RCC 7860 (cell line): ENCODE data around the gene RAB12.
"Not testable (repeated sequence)": the region's sequence is repeated elsewhere in the genome, so short reads cannot be mapped to it uniquely, and the experiment has no call there.

ENCODE experiments used
- DNase-seq: peaks from one replicate; pipeline ENCODE4 v3.0.0-alpha.2; 2015; ENCODE audit warnings: low spot score
- FAIRE-seq: peaks from 2 replicates; lab custom pipeline; 2012; peaks lifted over from hg19 to GRCh38; lab: Jason Lieb, UNC

Gene RAB12

DNA sequence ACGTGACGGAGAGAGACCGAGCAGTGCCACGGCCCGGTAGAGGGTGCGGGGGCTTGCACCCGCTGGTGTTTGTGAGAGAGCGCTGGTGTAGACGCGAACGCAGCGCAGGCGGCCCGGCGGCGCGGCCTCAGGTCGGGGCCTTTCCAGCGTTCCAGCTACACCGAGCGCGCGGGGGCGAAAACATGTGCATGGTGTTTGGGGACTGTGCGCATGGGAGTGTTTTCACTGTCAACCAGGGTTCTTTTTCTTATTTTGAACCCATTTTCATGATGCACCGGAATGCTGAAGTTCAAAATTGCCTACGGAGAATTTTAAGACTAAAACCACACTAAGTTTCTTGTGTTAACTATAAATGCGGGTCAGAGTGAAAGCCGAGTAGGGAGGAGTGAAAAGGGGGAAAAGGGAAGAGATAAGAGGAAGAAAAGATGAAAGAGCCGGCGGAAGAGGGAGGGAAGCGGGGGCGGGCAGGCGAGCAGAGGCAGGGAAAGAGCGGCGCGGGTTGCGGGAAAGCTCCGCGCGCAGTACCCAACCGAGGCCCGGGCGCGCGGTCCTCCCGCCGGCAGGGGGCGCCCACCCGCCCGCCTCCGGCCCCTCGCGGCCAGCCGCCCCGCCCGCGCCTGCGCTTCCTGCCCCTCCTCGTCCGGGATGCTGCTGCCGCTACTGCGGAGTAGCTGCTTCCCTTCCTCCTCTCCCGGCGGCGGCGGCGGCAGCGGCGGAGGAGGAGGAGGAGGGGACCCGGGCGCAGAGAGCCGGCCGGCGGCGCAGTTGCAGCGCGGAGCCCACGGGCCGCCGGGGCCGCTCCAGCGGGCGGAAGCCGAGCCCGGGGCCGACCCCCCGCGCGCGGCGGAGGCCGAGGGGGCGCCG is at the start of gene RAB12:
Gene RAB12, plus strand, starts transcription at position 643 of the 864 bp plus-strand sequence. Its CDS starts 3 bp downstream, at position 646.
- FAIRE-seq, result no peak

DNA sequence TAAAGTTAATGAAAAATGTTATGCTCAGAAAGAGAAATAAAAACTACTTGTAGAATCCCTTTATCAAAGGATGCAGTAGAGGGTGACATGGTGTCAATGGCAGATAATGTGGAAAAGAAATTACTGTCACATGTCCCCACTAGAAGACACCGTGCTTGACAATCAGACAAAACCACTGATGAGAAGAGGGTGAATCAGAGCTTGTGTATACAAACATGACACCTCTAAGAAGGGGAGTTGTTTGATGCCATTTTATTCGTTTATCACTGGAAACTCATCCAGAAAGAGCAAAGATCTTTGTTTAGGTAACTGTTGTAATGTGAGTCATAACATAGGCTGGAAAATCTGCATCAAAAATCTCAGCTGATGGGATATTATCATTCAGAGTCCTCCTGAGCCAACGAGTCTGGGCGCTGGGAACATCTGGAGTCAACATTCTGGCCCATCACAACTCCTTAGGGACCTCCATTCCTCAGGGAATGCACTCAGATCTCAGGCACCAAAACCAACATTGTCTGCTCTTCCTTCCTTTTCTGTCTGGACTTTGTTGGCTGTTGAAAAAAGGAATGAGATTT is 49.5 kb upstream of the RAB12 start:
- no peak for FAIRE-seq
- DNase-seq, result no peak

More for the DNA sequence above, at the start of gene RAB12:
- peak; percentile 65 for DNase-seq

GRCh38 chr18:8561123-8561910 is 47.9 kb upstream of the RAB12 start:
- no peak for FAIRE-seq

GRCh38 chr18:8562070-8562469 is 47.2 kb upstream of the RAB12 start:
- FAIRE-seq (no peak), DNase-seq (no peak)

More at GRCh38 chr18:8561123-8561910, 47.9 kb upstream of the RAB12 start:
- no peak for DNase-seq

GRCh38 chr18:8562919-8563318 is 46.3 kb upstream of the RAB12 start:
- FAIRE-seq (no peak), DNase-seq (no peak)

DNA sequence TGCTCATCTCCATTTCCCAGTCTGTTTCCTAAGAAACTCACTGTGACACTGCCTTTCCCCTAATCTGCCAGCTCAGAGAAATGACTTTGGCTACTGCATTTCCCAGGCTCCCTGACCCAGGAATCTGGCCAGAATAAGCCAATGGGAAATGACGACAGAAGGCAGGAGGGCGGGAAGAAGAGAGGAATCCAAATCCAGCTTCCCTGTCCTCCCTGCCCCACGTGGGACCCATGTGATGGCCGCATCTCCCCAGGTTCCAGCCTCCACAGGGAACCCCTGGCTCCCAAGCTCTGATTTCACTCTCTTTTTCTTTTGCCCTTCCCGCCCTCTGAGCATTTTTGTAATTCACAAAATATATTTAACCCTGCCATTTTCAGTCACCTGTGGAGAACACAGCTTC is 37.8 kb upstream of the RAB12 start:
- FAIRE-seq, result no peak
- no peak for DNase-seq

DNA sequence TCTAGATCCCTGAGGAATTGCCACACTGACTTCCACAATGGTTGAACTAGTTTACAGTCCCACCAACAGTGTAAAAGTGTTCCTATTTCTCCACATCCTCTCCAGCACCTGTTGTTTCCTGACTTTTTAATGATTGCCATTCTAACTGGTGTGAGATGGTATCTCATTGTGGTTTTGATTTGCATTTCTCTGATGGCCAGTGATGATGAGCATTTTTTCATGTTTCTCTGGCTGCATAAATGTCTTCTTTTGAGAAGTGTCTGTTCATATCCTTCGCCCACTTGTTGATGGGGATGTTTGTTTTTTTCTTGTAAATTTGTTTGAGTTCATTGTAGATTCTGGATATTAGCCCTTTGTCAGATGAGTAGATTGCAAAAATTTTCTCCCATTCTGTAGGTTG is 35.5 kb upstream of the RAB12 start:
- DNase-seq, FAIRE-seq: not testable (repeated sequence)

GRCh38 chr18:8584798-8585197 is 24.4 kb upstream of the RAB12 start:
- no peak for DNase-seq
- no peak for FAIRE-seq

DNA sequence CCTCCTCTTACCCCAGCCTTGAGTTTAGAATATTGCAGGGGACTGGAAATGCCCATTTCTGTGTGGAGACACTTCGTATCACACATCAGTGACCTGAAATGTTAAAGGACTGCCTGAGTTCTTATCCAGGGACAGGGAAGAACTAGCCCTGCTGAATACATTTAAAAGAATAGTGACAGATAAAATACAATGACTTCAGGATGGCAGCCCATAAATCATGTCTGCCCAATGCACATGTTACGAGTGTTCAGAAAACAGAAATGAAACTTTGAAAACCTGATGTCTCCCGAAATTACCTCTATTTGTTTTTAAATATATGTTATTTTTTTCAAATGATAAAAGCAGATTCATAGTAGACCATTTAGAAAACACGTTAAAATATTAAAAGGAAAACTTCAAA is 22.3 kb upstream of the RAB12 start:
- no peak for FAIRE-seq
- DNase-seq, result no peak

DNA sequence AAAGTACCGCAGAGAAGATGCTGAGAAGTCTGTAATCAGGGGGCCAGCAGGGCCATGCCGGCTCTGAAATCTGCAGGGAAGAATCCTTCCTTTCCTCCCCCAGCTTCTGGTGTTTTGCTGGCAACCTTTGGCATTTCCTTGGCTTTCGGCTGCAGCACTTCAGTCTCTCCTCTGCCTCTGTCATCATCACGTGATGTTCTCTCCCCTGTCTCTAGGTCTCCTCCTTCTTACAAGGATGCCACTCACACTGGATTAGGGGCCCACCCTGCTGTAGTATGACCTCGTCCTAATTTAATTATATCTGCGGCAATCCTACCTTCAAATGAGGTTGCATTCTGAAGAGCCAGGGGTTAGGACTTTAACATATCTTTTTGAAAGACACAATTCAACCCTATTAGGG is 13.8 kb upstream of the RAB12 start:
- DNase-seq (no peak), FAIRE-seq (no peak)

DNA sequence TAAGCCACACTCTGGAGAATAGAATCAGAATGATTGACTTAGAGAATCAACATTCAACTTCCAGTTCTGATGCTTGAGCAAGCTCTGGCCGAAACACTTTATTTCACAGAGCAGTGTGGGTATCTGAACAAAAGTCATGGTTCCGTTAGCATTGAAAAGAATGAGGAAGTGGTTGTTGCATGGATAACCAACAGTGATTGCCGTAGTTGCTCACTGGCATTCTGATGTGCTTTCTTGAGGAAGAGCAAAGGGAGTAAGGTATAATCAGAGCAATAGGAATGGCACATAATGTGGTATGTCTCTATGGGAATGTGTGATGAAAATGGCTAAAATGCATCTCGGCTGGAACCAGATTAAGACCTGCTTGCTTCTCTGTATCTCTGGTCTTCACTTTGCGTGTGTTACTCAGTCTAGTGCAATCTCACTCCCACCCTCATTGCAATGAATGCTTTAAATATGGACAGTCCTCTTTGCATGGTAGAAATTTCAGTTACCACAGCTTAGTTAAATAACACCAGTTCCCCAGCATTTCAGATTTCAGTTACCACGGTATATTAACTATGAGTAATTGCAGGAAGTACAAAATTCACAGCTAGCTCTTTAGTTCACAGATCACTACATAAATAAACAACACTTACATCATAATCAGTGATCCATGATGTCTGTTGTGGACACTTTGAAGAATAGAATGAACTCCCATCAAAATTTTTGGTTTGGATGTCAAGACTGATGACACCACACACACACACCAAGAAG is 7.8 kb upstream of the RAB12 start:
- peak; percentile 83 for FAIRE-seq
- peak; percentile 60 for DNase-seq

DNA sequence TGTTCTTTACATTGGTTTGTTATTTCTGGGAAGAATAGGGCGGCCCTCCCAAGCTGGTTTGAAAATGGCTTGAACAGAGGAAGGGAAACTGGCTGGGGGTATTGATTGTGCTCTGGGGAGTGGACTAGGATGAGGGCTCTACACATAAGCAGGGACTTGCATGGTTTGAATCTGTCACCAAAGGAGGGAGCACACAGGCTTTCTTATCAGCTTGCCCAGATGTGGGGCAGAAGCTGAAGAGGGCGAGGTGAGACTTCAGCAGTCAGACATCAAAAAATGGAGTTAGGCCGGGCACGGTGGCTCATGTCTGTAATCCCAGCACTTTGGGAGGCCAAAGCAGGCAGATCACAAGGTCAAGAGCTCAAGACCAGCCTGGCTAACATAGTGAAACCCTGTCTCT is 7.2 kb upstream of the RAB12 start:
- DNase-seq, result no peak

DNA sequence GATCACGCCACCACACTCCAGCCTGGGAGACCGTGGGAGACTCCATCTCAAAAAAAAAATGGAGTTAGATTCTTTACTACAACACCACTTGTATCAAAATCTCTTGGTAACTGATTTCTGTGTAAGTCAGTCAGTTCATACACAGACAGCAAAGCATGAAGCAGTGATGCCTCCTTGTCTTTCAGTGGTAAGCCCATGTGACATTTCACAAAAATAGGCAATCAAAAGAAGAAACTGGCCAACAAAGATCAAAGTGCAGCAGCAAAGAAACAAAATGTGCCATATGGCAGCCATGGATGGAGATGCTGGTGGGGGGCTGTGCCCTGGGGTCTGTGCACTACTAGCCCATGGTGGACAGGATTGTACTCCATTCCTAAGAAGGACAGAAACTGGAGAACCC is 6.7 kb upstream of the RAB12 start:
- DNase-seq, result no peak
- no peak for FAIRE-seq

More for the DNA sequence above, 7.2 kb upstream of the RAB12 start:
- no peak for FAIRE-seq

GRCh38 chr18:8603663-8604520 is 5.3 kb upstream of the RAB12 start:
- no peak for FAIRE-seq
- DNase-seq, result no peak

- no peak for FAIRE-seq
- DNase-seq, result no peak
Measured at GRCh38 chr18:8605974-8606373, 3.3 kb upstream of the RAB12 start.

GRCh38 chr18:8607776-8608742 is 1.2 kb upstream of the RAB12 start:
- DNase-seq (no peak), FAIRE-seq (no peak)

DNA sequence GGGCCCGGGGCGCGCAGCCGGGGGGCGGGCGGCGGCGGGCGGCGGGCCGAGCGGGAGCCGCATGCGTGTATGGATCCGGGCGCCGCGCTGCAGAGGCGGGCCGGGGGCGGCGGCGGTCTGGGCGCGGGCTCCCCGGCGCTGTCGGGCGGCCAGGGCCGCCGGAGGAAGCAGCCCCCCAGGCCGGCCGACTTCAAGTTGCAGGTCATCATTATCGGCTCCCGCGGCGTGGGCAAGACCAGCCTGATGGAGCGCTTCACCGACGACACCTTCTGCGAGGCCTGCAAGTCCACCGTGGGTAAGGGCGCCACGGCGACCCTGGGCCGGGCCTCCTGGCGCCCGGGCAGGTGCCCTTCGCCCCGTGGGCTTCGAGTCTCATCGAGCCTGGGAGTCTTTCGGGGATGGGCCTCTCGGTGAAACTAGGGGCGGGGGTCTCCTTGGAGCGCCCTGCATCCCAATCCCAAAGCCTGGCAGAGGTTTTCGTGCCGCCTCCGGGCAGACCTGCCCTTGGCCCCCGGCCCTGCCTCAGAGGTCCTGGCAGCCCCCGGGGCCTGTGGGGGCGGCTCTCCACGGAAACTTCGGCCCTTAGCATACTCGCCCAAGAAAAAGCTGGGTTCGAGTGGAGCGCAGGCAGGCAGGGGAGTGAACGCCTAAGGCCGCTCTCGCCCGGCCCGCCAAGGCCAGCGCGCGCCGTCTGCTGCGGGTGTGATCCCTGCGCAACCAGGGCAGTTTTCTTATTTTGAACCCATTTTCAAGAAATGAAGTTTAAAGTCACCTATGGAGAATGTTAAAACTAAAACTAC is 622 bp downstream of the RAB12 start:
- FAIRE-seq, result no peak
- DNase-seq, result no peak

- FAIRE-seq, result no peak
- no peak for DNase-seq
Measured at GRCh38 chr18:8610459-8610851, 1.2 kb downstream of the RAB12 start.
